Neuron (in vitro differentiated cells): ENCODE results near the gene DKC1.

Experiments
- H2AFZ ChIP-seq: one replicate; pipeline ENCODE4 v1.6.1; 2013; ENCODE audit warnings: low read depth, mild to moderate bottlenecking, inconsistent platforms, low read length, moderate library complexity
- H3K27me3 ChIP-seq: one replicate; pipeline ENCODE4 v1.6.1; 2013; ENCODE audit warnings: low read length; ENCODE audit not compliant: insufficient read depth
- H3K36me3 ChIP-seq: one replicate; pipeline ENCODE4 v1.6.1; 2013; ENCODE audit warnings: low read length; ENCODE audit not compliant: insufficient read depth
- H3K4me1 ChIP-seq: one replicate; pipeline ENCODE4 v1.6.1; 2013; ENCODE audit warnings: low read length; ENCODE audit not compliant: insufficient read depth
- H3K4me3 ChIP-seq: 2 replicates; pipeline ENCODE4 v1.5.1; 2013; ENCODE audit warnings: mild to moderate bottlenecking, low read length, moderate library complexity
- H3K9me3 ChIP-seq: one replicate; pipeline ENCODE4 v1.6.1; 2013; ENCODE audit warnings: low read length

The DKC1 gene

GRCh38 chrX:154762537-154763296 is at the start of gene DKC1:
TSS of gene DKC1 (plus strand) at chrX:154762864. CDS start at chrX:154762966, 102 bp downstream.
- no peaks in the 10 kb centered on the region for H3K4me1 ChIP-seq
- H3K9me3 ChIP-seq = no peaks in the 10 kb centered on the region
- H3K4me3 ChIP-seq = peak within 1 kb of the TSS; percentile 78
- H3K27me3 ChIP-seq = peaks cover 12% of the 10 kb centered on the region
- H3K36me3 ChIP-seq = peaks cover 20% of the 10 kb centered on the region
- no peak within 1 kb of the TSS for H2AFZ ChIP-seq

- no peaks in the 10 kb centered on the region for H3K36me3 ChIP-seq
- H3K4me3 ChIP-seq = no peak overlapping the region
- no peak overlapping the region for H2AFZ ChIP-seq
- H3K27me3 ChIP-seq = no peaks in the 10 kb centered on the region
- H3K4me1 ChIP-seq = no peaks in the 10 kb centered on the region
- H3K9me3 ChIP-seq = no peaks in the 10 kb centered on the region
These were observed 47.7 kb upstream of the DKC1 start for GRCh38 chrX:154714925-154715324.

- Histone ChIP-seq H2AFZ (no peak overlapping the region), H3K27me3 (no peaks in the 10 kb centered on the region), H3K36me3 (no peaks in the 10 kb centered on the region), H3K9me3 (no peaks in the 10 kb centered on the region), H3K4me1 (no peaks in the 10 kb centered on the region), H3K4me3 (no peak overlapping the region)
These were observed 46.8 kb upstream of the DKC1 start for GRCh38 chrX:154715825-154716224.

GRCh38 chrX:154717824-154718223 is 44.8 kb upstream of the DKC1 start:
- H3K9me3 ChIP-seq = no peaks in the 10 kb centered on the region
- H3K36me3 ChIP-seq = no peaks in the 10 kb centered on the region
- H3K4me3 ChIP-seq = no peak overlapping the region
- no peaks in the 10 kb centered on the region for H3K4me1 ChIP-seq
- no peak overlapping the region for H2AFZ ChIP-seq
- H3K27me3 ChIP-seq = no peaks in the 10 kb centered on the region

- H2AFZ ChIP-seq = no peak overlapping the region
- no peaks in the 10 kb centered on the region for H3K9me3 ChIP-seq
- no peak overlapping the region for H3K4me3 ChIP-seq
- H3K27me3 ChIP-seq = no peaks in the 10 kb centered on the region
- H3K36me3 ChIP-seq = no peaks in the 10 kb centered on the region
- H3K4me1 ChIP-seq = no peaks in the 10 kb centered on the region
These were observed 44.0 kb upstream of the DKC1 start for GRCh38 chrX:154718616-154719015.

- Histone ChIP-seq H2AFZ (no peak overlapping the region), H3K27me3 (no peaks in the 10 kb centered on the region), H3K9me3 (no peaks in the 10 kb centered on the region), H3K36me3 (no peaks in the 10 kb centered on the region), H3K4me1 (no peaks in the 10 kb centered on the region), H3K4me3 (no peak overlapping the region)
These were observed 43.5 kb upstream of the DKC1 start for GRCh38 chrX:154719132-154719675.

- H3K4me1 ChIP-seq = no peaks in the 10 kb centered on the region
- H3K4me3 ChIP-seq = no peak overlapping the region
- no peaks in the 10 kb centered on the region for H3K27me3 ChIP-seq
- H2AFZ ChIP-seq = no peak overlapping the region
- no peaks in the 10 kb centered on the region for H3K36me3 ChIP-seq
- H3K9me3 ChIP-seq = no peaks in the 10 kb centered on the region
These were observed 42.6 kb upstream of the DKC1 start for GRCh38 chrX:154720067-154720466.

GRCh38 chrX:154721155-154721554 is 41.5 kb upstream of the DKC1 start:
- Histone ChIP-seq H2AFZ (no peak overlapping the region), H3K36me3 (no peaks in the 10 kb centered on the region), H3K4me3 (no peak overlapping the region), H3K9me3 (no peaks in the 10 kb centered on the region), H3K27me3 (no peaks in the 10 kb centered on the region), H3K4me1 (no peaks in the 10 kb centered on the region)

GRCh38 chrX:154724993-154725756 is 37.5 kb upstream of the DKC1 start:
- no peak overlapping the region for H3K4me3 ChIP-seq
- no peaks in the 10 kb centered on the region for H3K27me3 ChIP-seq
- no peaks in the 10 kb centered on the region for H3K9me3 ChIP-seq
- H3K4me1 ChIP-seq = no peaks in the 10 kb centered on the region
- H3K36me3 ChIP-seq = no peaks in the 10 kb centered on the region
- no peak overlapping the region for H2AFZ ChIP-seq

- Histone ChIP-seq H2AFZ (no peak overlapping the region), H3K36me3 (no peaks in the 10 kb centered on the region), H3K9me3 (no peaks in the 10 kb centered on the region), H3K4me1 (no peaks in the 10 kb centered on the region), H3K4me3 (no peak overlapping the region), H3K27me3 (no peaks in the 10 kb centered on the region)
These were observed 35.2 kb upstream of the DKC1 start for GRCh38 chrX:154727418-154727817.

GRCh38 chrX:154727871-154728270 is 34.8 kb upstream of the DKC1 start:
- no peaks in the 10 kb centered on the region for H3K4me1 ChIP-seq
- H3K9me3 ChIP-seq = no peaks in the 10 kb centered on the region
- H3K27me3 ChIP-seq = peaks cover 2% of the 10 kb centered on the region
- H3K36me3 ChIP-seq = no peaks in the 10 kb centered on the region
- no peak overlapping the region for H3K4me3 ChIP-seq
- no peak overlapping the region for H2AFZ ChIP-seq

- Histone ChIP-seq H3K4me1 (no peaks in the 10 kb centered on the region), H2AFZ (no peak overlapping the region), H3K4me3 (no peak overlapping the region), H3K9me3 (no peaks in the 10 kb centered on the region), H3K36me3 (no peaks in the 10 kb centered on the region), H3K27me3 (peaks cover 7% of the 10 kb centered on the region)
These were observed 34.1 kb upstream of the DKC1 start for GRCh38 chrX:154728431-154729190.

- H3K4me3 ChIP-seq = no peak overlapping the region
- H3K4me1 ChIP-seq = no peaks in the 10 kb centered on the region
- H3K27me3 ChIP-seq = peaks cover 9% of the 10 kb centered on the region
- no peaks in the 10 kb centered on the region for H3K36me3 ChIP-seq
- H3K9me3 ChIP-seq = no peaks in the 10 kb centered on the region
- no peak overlapping the region for H2AFZ ChIP-seq
These were observed 33.2 kb upstream of the DKC1 start for GRCh38 chrX:154729439-154729838.
